ENCODE data around the gene CAPN3.

Gene CAPN3

DNA sequence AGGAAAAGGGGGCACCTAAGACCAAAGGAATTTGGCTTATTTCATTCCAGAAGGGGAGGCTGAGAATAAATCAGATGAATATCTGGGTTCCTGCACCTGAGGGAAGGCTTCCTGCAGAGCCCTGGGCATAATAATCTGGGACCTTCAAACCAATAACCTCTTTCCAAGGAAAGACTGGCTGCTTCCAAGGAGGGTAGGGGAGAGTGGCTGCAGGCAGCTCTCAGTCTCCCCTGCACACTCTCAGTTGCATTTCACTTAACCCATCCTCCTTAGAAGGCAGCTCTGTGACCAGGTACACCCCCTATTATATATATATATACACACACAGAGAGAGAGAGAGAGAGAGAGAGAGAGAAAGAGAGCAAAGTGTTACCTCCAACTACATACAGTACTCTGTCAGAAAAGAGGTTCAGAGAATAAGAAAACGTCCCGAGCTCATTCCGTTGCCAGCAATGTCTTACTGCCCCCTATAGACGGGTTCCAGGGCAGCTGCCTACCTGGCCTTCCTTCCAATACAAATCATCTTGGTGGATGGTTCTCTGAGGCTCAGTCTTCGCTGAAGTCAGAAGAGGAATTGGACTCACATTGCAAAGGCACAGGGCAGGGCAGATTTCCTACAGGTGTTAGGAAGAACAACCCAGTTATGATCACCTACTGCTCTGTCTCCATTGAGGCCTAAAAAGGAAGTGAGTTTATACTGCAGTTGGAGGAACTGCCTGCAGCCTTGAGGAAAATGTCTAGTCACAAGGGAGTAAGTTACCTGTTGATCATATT is 26.1 kb downstream of the CAPN3 start:
- DNase-seq (ENCODE audit: low read depth), result no peak
- H3K4me3 ChIP-seq (ENCODE audit: low read depth, low read length), result no peak overlapping the region

DNA sequence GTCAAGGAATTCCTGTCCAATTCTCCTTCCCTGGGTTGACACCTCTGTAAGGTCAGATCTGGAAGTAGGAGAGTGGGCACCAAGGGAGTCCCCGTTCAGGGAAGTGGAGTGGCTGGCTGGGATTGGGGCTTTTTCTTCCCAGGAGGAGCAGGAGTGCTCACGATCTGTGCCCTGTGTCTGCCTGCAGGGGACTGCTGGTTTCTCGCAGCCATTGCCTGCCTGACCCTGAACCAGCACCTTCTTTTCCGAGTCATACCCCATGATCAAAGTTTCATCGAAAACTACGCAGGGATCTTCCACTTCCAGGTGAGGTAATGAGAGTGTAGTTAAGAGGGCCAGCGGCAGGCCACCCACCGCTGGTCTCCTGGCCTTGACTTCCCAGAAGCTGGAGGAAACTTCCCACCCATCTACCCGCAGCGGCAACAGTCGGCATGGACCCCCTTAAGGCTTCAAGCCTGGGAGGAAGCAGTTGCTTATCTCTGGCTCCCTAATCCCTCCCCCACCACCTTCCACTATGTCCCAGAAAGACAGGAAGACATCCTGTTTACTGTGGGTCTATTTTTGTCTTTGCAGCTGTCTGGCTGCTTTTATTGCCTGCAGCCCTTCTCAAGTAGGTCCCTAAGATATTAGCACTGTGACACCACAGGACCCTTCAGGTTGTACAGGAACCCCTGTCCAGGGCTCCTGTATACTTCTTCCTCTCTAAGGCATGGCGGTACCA is 26.8 kb downstream of the CAPN3 start:
- DNase-seq (ENCODE audit: low read depth), result no peak
- no peak overlapping the region for H3K4me3 ChIP-seq (ENCODE audit: low read depth, low read length)

GRCh38 chr15:42387603-42388002 is 28.3 kb downstream of the CAPN3 start:
- no peak overlapping the region for H3K4me3 ChIP-seq (ENCODE audit: low read depth, low read length)
- peak; percentile 42 for DNase-seq (ENCODE audit: low read depth)

DNA sequence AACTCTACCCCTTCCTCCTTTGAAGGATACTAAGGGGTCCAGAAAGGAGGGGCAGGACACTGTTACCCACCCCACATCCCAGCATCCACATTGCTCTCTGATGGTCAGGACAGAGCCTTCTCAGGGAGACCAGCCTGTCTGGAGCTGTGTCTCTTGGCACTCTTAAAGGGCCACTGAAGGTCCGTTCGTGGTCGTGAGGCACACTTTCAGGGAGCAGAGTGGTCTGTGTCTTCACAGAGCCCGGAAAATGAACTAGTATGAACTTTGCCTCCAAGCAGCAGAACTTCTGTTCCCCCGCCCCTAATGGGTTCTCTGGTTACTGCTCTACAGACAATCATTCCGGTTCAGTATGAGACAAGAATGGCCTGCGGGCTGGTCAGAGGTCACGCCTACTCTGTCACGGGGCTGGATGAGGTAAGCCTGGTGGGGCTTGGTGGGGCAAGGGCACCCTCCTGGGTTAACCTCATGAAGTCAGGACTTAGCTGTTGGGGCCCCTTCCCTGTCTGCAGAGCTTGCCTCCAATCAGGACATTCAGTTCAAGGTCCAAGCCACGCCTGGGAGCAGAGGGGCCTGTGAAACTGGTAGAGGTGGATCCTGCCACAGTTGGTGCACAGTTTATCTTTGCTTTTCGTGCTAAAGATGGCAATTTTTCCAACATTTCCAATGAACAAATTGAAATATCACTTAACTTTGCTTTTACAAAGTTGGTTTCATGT is 33.2 kb downstream of the CAPN3 start:
- H3K4me3 ChIP-seq (ENCODE audit: low read depth, low read length), result no peak overlapping the region
- DNase-seq (ENCODE audit: low read depth), result no peak

DNA sequence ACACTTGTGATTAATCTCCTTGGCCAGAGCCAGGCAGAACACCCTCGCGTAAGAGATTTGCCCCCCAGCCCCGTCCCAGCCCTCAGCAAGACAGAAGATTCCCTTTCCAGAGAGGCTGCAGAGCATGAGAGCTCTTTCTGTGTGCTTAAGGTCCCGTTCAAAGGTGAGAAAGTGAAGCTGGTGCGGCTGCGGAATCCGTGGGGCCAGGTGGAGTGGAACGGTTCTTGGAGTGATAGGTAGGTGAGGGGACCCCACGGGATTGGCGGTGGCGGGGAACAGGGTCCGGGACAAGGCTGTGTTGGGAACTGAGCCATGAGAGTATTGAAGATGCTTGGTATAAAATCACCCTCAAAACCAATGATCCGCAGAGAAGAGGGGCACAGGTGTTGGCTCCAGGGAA is 34.8 kb downstream of the CAPN3 start:
- DNase-seq (ENCODE audit: low read depth), result no peak
- H3K4me3 ChIP-seq (ENCODE audit: low read depth, low read length), result no peak overlapping the region

DNA sequence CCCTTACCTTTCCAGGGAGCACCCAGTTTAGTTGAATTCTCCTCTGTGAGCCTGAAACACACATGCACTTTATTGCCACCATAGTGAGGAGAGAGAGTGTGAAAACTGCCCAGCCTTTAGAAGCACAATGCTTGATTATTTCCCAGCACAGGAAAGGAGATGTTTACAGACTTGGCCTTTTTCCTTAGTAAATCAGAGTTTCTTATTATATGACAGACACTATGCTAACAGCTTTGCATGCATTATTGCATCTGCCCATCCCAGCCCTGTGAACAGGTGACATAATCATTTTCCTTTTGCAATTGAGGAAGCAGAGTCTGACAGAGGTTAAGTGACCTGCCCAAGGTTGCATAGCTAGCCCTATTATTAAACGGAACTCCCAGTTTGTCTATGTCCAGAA is 36.5 kb downstream of the CAPN3 start:
- no peak for DNase-seq (ENCODE audit: low read depth)
- H3K4me3 ChIP-seq (ENCODE audit: low read depth, low read length), result no peak overlapping the region

- DNase-seq (ENCODE audit: low read depth), result no peak
- H3K4me3 ChIP-seq (ENCODE audit: low read depth, low read length), result no peak overlapping the region
Measured at GRCh38 chr15:42401544-42402454, 42.5 kb downstream of the CAPN3 start.

DNA sequence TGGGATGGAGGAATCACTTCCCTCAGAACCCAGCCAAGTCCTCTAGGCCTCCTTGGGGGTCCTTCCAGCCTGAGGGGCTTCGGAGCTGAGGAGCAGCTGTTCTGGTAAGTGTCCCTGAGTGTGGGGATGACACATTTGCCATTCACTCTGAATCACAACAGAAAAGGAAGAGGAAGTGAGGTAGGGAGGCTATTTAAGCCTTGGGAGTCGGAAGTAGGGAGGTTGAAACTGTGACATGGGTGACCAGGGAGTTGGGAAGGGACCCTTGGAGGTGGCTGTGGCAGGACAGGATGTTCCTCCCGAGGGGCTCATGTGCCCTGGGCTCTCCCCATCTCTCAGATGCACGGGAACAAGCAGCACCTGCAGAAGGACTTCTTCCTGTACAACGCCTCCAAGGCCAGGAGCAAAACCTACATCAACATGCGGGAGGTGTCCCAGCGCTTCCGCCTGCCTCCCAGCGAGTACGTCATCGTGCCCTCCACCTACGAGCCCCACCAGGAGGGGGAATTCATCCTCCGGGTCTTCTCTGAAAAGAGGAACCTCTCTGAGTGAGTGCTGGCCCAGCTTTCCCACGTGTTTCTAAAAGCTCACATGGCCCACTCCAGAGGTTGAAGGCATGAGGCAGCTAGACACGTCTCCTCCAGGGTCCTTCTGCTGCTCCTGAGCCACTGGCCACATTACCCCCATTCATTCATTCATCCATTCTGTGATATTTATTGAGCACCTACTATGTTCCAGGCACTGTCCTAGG is 43.3 kb downstream of the CAPN3 start:
- no peak overlapping the region for H3K4me3 ChIP-seq (ENCODE audit: low read depth, low read length)
- no peak for DNase-seq (ENCODE audit: low read depth)

DNA sequence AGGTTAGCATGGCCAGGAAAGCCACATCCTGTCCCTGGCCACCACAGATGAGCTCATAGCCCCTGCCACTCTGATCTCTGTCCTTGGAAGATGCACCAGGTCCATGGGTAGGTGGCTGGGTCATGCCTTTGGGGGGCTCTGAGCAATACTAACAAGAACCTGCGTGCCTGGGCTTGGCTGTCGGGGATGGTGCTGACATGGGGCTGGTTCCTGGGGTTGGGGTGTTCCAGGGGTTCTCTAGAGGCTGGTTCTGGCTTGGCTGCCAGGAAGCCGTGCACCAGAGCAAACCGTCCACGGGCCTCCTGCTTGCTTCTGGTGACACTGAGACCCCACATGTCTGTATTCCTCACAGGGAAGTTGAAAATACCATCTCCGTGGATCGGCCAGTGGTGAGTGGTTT is 44.1 kb downstream of the CAPN3 start:
- no peak overlapping the region for H3K4me3 ChIP-seq (ENCODE audit: low read depth, low read length)
- DNase-seq (ENCODE audit: low read depth), result no peak

- no peak overlapping the region for H3K4me3 ChIP-seq (ENCODE audit: low read depth, low read length)
Measured at GRCh38 chr15:42404461-42405235, 45.3 kb downstream of the CAPN3 start.

GRCh38 chr15:42405863-42406482 is 46.7 kb downstream of the CAPN3 start:
- no peak for DNase-seq (ENCODE audit: low read depth)
- H3K4me3 ChIP-seq (ENCODE audit: low read depth, low read length), result no peak overlapping the region

More at GRCh38 chr15:42404461-42405235, 45.3 kb downstream of the CAPN3 start:
- no peak for DNase-seq (ENCODE audit: low read depth)

DNA sequence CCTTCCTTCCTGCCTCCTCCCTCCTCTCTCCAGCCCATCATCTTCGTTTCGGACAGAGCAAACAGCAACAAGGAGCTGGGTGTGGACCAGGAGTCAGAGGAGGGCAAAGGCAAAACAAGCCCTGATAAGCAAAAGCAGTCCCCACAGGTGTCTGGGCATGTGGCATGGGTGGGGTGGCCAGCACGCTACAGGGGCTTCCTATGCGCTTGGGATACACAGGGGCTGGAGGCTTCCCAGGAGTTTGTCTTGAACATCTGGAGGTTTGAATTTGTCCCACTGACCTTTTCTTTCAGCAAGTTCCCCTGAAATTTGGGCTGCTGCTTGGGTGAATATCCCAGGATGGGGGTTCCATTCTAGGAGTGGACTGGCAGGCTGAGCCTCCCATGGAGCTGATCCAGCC is 48.9 kb downstream of the CAPN3 start:
- no peak overlapping the region for H3K4me3 ChIP-seq (ENCODE audit: low read depth, low read length)
- no peak for DNase-seq (ENCODE audit: low read depth)

DNA sequence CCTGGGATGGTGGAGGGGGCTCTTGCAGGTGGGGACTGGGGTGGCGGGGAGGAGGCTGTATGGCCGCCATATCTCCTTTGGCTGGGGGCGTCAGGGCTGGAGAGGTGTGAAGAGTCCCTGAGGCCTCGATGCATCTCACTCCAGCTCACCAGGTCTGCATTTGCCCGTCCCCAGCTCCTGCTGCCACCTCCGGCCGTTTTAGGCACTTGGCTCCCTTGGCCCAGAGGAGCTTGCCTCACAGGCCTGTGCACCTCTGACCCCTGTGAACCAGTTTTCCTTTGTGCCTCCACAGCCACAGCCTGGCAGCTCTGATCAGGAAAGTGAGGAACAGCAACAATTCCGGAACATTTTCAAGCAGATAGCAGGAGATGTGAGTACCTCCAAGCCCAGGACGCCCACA is 49.7 kb downstream of the CAPN3 start:
- no peak for DNase-seq (ENCODE audit: low read depth)
- no peak overlapping the region for H3K4me3 ChIP-seq (ENCODE audit: low read depth, low read length)

GRCh38 chr15:42411884-42412283 is 52.6 kb downstream of the CAPN3 start:
- no peak overlapping the region for H3K4me3 ChIP-seq (ENCODE audit: low read depth, low read length)
- no peak for DNase-seq (ENCODE audit: low read depth)

- no peak for DNase-seq (ENCODE audit: low read depth)
- no peak overlapping the region for H3K4me3 ChIP-seq (ENCODE audit: low read depth, low read length)
Measured at GRCh38 chr15:42413920-42414319, 54.6 kb downstream of the CAPN3 start.

- no peak for DNase-seq (ENCODE audit: low read depth)
- no peak overlapping the region for H3K4me3 ChIP-seq (ENCODE audit: low read depth, low read length)
Measured at GRCh38 chr15:42419369-42419768, 60.1 kb downstream of the CAPN3 start.

GRCh38 chr15:42421376-42421775 is 62.1 kb downstream of the CAPN3 start:
- no peak for DNase-seq (ENCODE audit: low read depth)
- no peak overlapping the region for H3K4me3 ChIP-seq (ENCODE audit: low read depth, low read length)

Data from skeletal muscle cell (primary cell).